ENCODE results near the gene ARHGAP24.
"Not testable (repeated sequence)": the region's sequence is repeated elsewhere in the genome, so short reads cannot be mapped to it uniquely, and the experiment has no call there.

ARHGAP24 gene

GRCh38 chr4:85784947-85785346 lies 310.0 kb downstream of the ARHGAP24 start:
- no peak for DNase-seq

- DNase-seq = no peak
Observed at GRCh38 chr4:85787133-85787532, 312.2 kb downstream of the ARHGAP24 start.

- DNase-seq = no peak
Observed at GRCh38 chr4:85788604-85789003, 313.7 kb downstream of the ARHGAP24 start.

GRCh38 chr4:85789241-85789640 lies 314.3 kb downstream of the ARHGAP24 start:
- DNase-seq = no peak

GRCh38 chr4:85790582-85790981 lies 315.6 kb downstream of the ARHGAP24 start:
- DNase-seq = no peak

- DNase-seq = no peak
Observed at GRCh38 chr4:85792376-85793232, 317.7 kb downstream of the ARHGAP24 start.

GRCh38 chr4:85793233-85793585 lies 318.3 kb downstream of the ARHGAP24 start:
- no peak for DNase-seq

- no peak for DNase-seq
Observed at GRCh38 chr4:85798012-85798770, 323.2 kb downstream of the ARHGAP24 start.

GRCh38 chr4:85803856-85804255 lies 328.9 kb downstream of the ARHGAP24 start:
- DNase-seq = no peak

- DNase-seq = no peak
Observed at GRCh38 chr4:85805891-85806290, 330.9 kb downstream of the ARHGAP24 start.

GRCh38 chr4:85806334-85806733 lies 331.4 kb downstream of the ARHGAP24 start:
- no peak for DNase-seq

GRCh38 chr4:85807247-85807950 lies 332.4 kb downstream of the ARHGAP24 start:
- no peak for DNase-seq

- DNase-seq = no peak
Observed at GRCh38 chr4:85808104-85808503, 333.2 kb downstream of the ARHGAP24 start.

GRCh38 chr4:85808864-85809263 lies 333.9 kb downstream of the ARHGAP24 start:
- no peak for DNase-seq

- no peak for DNase-seq
Observed at GRCh38 chr4:85812776-85813175, 337.8 kb downstream of the ARHGAP24 start.

GRCh38 chr4:85815796-85816459 lies 341.0 kb downstream of the ARHGAP24 start:
- no peak for DNase-seq

- DNase-seq = no peak
Observed at GRCh38 chr4:85818700-85819099, 343.8 kb downstream of the ARHGAP24 start.

- not testable (repeated sequence) for DNase-seq
Observed at GRCh38 chr4:85820101-85820500, 345.2 kb downstream of the ARHGAP24 start.

- DNase-seq = no peak
Observed at GRCh38 chr4:85821688-85822455, 346.9 kb downstream of the ARHGAP24 start.

- peak; percentile 24 for DNase-seq
Observed at GRCh38 chr4:85823295-85823694, 348.3 kb downstream of the ARHGAP24 start.

GRCh38 chr4:85824166-85824945 lies 349.4 kb downstream of the ARHGAP24 start:
- peak; percentile 11 for DNase-seq

Data from DMS79 treated with DMSO at 0.1 percent for 48 hours (cell line).